Activated CD8-positive, alpha-beta memory T cell treated with anti-CD3 and anti-CD28 coated beads, Interleukin-2, amount 50 U/mL, for 48 hours (primary cell): Measurements from ENCODE around the gene WRAP73.
"Not testable (repeated sequence)": the region's sequence is repeated elsewhere in the genome, so short reads cannot be mapped to it uniquely, and the experiment has no call there.

Experiments used
- DNase-seq: peaks from one replicate; pipeline ENCODE4 v3.0.0-alpha.2; 2020

The WRAP73 gene

GRCh38 chr1:3594706-3595377, 55.1 kb downstream of the WRAP73 start:
- no peak for DNase-seq

GRCh38 chr1:3593745-3594144, 56.2 kb downstream of the WRAP73 start:
- DNase-seq = no peak

GRCh38 chr1:3593334-3593733, 56.6 kb downstream of the WRAP73 start:
- no peak for DNase-seq

- no peak for DNase-seq
These were observed 58.7 kb downstream of the WRAP73 start for GRCh38 chr1:3590951-3591865.

GRCh38 chr1:3590139-3590763, 59.7 kb downstream of the WRAP73 start:
- DNase-seq = no peak

GRCh38 chr1:3588395-3588794, 61.5 kb downstream of the WRAP73 start:
- no peak for DNase-seq

- no peak for DNase-seq
These were observed 62.7 kb downstream of the WRAP73 start for GRCh38 chr1:3586986-3587759.

GRCh38 chr1:3585940-3586568, 63.8 kb downstream of the WRAP73 start:
- DNase-seq = no peak

GRCh38 chr1:3585353-3585868, 64.5 kb downstream of the WRAP73 start:
- not testable (repeated sequence) for DNase-seq

GRCh38 chr1:3584915-3585314, 65.0 kb downstream of the WRAP73 start:
- DNase-seq = no peak

- DNase-seq = not testable (repeated sequence)
These were observed 66.2 kb downstream of the WRAP73 start for GRCh38 chr1:3583751-3584150.

GRCh38 chr1:3581296-3582036, 68.4 kb downstream of the WRAP73 start:
- DNase-seq = no peak
